Fibroblast of peridontal ligament (primary cell): ENCODE results near the gene STOML2.

ENCODE experiments used
- DNase-seq: peaks from one replicate; pipeline ENCODE4 v3.0.0-alpha.2; 2010; ENCODE audit errors: extremely low read depth

STOML2 gene

GRCh38 chr9:35072461-35073278 lies 30.3 kb downstream of the STOML2 start, which contains the start of gene VCP:
Gene VCP (minus strand): TSS chr9:35072625. CDS start chr9:35072353, 272 bp downstream.
- peak; percentile 100 for DNase-seq

DNA sequence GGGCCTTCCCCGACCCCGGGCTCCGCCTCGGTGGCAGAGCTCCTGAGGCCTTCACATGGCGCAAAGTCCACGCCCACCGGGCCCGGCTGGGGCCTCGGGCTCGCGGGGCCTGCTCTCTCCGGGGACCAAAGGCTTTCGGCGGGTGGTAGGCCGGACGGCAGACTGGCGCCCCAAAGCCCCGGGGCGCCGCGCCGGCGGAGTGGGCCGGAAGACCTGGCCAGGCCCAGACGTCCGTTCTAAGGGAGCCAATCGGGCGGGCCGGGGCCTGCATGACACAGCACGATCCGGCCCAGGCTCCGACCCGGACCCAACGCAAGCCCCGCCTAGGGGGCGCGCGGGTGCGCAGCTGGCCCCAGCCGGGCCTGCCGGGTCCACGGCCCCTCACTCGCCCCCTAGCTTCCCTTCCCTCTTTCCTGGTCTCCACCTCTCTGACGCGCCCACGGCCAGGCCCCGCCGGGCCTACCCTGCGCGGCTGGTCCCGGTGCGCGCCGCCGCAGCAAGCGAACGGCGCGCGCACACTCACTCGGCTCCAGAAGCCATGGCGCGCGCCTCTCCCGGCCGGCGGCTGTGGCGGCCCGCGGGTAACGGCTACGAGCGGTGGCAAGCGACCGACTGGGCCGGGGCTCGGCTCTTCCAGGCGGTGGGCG lies 31.0 kb downstream of the STOML2 start:
- peak; percentile 81 for DNase-seq

GRCh38 chr9:35070823-35071813 lies 31.8 kb downstream of the STOML2 start:
- peak; percentile 18 for DNase-seq

DNA sequence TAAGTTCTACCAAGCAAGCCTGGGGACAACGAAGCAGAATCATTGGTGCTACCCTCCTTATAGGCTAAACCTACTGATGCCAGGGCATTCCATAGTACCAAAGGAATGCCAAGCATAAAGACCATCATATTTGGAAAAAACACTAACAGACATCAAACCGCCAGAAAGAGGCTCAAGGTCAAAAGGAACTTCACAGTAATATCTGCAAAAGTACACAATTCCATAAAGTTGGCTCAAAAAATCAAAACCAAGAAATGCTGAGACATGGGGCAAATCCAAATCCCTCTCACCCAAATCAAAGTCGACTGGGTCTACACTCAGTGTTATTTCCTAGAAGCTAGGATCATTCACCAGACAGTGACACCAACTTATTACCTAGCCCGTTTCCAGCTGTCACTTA lies 33.9 kb downstream of the STOML2 start:
- no peak for DNase-seq

GRCh38 chr9:35067056-35067455 lies 35.9 kb downstream of the STOML2 start:
- no peak for DNase-seq

DNA sequence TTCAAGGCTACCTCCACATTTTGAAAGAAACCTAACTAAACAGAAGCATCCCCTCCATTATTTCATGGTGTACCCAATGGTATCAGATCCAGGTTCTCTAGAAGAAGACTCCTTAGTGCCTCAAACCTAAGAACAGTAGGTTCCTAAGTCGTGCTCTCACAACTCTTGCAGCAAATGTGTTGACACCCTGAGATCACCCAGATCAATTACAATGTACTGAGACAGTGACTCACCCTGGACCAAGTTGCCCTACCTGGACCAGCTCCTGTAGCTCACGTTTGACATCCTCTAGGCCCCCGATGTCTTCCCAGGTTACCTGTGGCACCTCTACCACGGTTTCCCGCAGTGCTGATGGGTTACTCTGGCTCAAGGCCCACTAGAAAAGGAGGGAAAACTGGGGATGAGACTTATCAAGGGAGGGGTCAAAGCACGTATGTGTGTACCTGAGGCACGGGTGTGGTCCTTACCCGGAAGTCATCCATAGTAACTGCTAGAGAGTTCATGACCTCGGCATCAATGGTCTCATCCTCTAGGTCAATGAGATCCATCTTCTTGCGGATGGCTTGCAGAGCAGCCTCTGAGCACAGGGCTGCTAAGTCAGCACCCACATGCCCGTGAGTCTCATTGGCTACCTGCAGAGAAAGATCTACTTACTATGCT lies 42.3 kb downstream of the STOML2 start:
- no peak for DNase-seq

DNA sequence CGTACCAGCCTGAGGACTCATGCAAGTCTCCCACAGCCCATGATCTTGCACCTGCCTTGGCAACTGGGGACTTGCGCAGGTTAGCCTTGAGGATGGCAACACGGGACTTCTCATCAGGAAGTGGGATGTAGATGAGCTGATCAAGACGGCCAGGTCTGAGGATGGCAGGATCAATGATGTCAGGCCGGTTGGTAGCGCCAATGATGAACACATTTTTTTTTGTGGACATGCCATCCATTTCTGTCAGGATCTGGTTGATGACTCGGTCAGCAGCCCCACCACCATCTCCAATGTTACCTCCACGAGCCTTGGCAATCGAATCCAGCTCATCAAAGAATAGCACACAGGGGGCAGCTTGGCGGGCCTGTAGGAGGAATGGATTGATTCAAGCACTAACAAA lies 43.5 kb downstream of the STOML2 start:
- no peak for DNase-seq

DNA sequence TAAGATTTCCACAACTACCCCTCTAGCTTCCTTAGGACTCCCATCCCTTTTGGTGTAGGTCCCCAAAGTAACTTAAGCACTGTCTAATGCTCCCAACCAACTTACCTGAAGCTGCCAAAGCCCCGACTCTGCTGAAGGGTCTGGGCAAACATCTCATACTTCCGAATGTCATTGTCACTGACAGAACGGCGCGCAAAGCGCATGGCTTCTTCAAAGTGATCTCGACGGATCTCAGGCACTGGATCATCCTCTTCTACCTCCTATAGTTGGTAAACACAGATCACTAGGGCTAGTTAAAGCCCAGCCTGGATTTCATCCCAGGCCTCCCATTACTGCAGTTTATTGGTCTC lies 45.7 kb downstream of the STOML2 start:
- DNase-seq = no peak

- no peak for DNase-seq
Measured at GRCh38 chr9:35056571-35057270, 46.2 kb downstream of the STOML2 start.

- DNase-seq = no peak
Measured at GRCh38 chr9:35054871-35055644, 47.9 kb downstream of the STOML2 start.

GRCh38 chr9:35054185-35054835 lies 48.6 kb downstream of the STOML2 start:
- no peak for DNase-seq

GRCh38 chr9:35051069-35051967 lies 51.6 kb downstream of the STOML2 start:
- DNase-seq = peak; percentile 39
